ENCODE data around the gene NOL3.

The NOL3 gene

GRCh38 chr16:67155295-67156142 lies 14.8 kb upstream of the NOL3 start:
- peak; percentile 44 for DNase-seq

GRCh38 chr16:67156143-67156844 lies 14.0 kb upstream of the NOL3 start:
- DNase-seq: no peak

GRCh38 chr16:67157106-67157748 lies 13.1 kb upstream of the NOL3 start:
- DNase-seq: no peak

- no peak for DNase-seq
Measured at GRCh38 chr16:67157892-67158635, 12.3 kb upstream of the NOL3 start.

GRCh38 chr16:67158637-67159600 lies 11.4 kb upstream of the NOL3 start:
- peak; percentile 17 for DNase-seq

GRCh38 chr16:67161595-67162058 lies 8.7 kb upstream of the NOL3 start:
- no peak for DNase-seq

- peak; percentile 56 for DNase-seq
Measured at GRCh38 chr16:67162506-67163163, 7.7 kb upstream of the NOL3 start.

- DNase-seq: peak; percentile 79
Measured at GRCh38 chr16:67163164-67163998, 7.0 kb upstream of the NOL3 start.

- DNase-seq: peak; percentile 14
Measured at GRCh38 chr16:67163999-67164558, 6.3 kb upstream of the NOL3 start.

- peak; percentile 22 for DNase-seq
Measured at GRCh38 chr16:67164599-67165061, 5.7 kb upstream of the NOL3 start, which contains the start of gene HSF4. Gene HSF4 (plus strand): TSS chr16:67164745. CDS start chr16:67164812, 67 bp downstream.

- DNase-seq: no peak
Measured at GRCh38 chr16:67165121-67166078, 4.9 kb upstream of the NOL3 start.

GRCh38 chr16:67166110-67166547 lies 4.2 kb upstream of the NOL3 start:
- no peak for DNase-seq

GRCh38 chr16:67166598-67167168 lies 3.7 kb upstream of the NOL3 start:
- no peak for DNase-seq

- no peak for DNase-seq
Measured at GRCh38 chr16:67167588-67167987, 2.8 kb upstream of the NOL3 start.

- no peak for DNase-seq
Measured at GRCh38 chr16:67169011-67169451, 1.3 kb upstream of the NOL3 start.

GRCh38 chr16:67169642-67170167 lies 633 bp upstream of the NOL3 start:
- peak; percentile 20 for DNase-seq

GRCh38 chr16:67170949-67171649 lies 761 bp downstream of the NOL3 start:
- DNase-seq: no peak
